Ovary (tissue), 9 donors: ENCODE results near the gene DDX18. TPM values are rescaled to one million over a fixed set of nuclear protein-coding genes. Genes with fewer than 3 reads are reported as not detected.

ENCODE experiments used
- DNase-seq, 5 donors: peaks; one replicate each; pipeline ENCODE4 v3.0.0-alpha.2; 2019 to 2020
- H3K27ac ChIP-seq, 2 donors: fragments of 200-600 bp; one replicate each; pipeline versions ENCODE4 v1.5.1 to v1.8.0; 2019 to 2022
- H3K27me3 ChIP-seq: fragments of 200-600 bp; one replicate; pipeline ENCODE4 v1.8.0; 2022
- H3K36me3 ChIP-seq: fragments of 200-600 bp; sonication (generic); one replicate; pipeline ENCODE4 v1.5.1; 2019
- H3K4me1 ChIP-seq: one replicate; pipeline ENCODE4 v1.8.1; 2013; ENCODE audit warnings: mild to moderate bottlenecking, moderate library complexity; ENCODE audit not compliant: insufficient read depth
- H3K4me3 ChIP-seq: fragments of 200-600 bp; sonication (generic); one replicate; pipeline ENCODE4 v1.5.1; 2017
- H3K9me3 ChIP-seq, 2 donors: fragments of 200-600 bp in 1 of 2; sonication (generic) in 1 of 2; one replicate each; pipeline versions ENCODE4 v1.5.1 to v1.8.1; 2013 to 2019; ENCODE audit warnings: mild to moderate bottlenecking in 1 of 2, moderate library complexity in 1 of 2
- CTCF ChIP-seq, 3 donors: fragments of 450-650 bp in 2 of 3; fragments of 200-600 bp in 1 of 3; IDR thresholded peaks; one replicate each; pipeline versions ENCODE4 v1.5.1 to v1.8.0; 2016 to 2022; ENCODE audit warnings: antibody characterized with exemption in 3 of 3, mild to moderate bottlenecking in 1 of 3
- EP300 ChIP-seq: sonication (generic); formaldehyde crosslinking; IDR thresholded peaks from one replicate; pipeline ENCODE4 v1.6.1; 2017; ENCODE audit warnings: antibody characterized with exemption
- POLR2A ChIP-seq: fragments of 450-650 bp; IDR thresholded peaks from one replicate; pipeline ENCODE4 v1.6.1; 2017; ENCODE audit warnings: antibody characterized with exemption, mild to moderate bottlenecking, moderate library complexity
- WGBS, 3 donors: extraction: QIAGEN DNeasy Blood & Tissue Kit in 1 of 3; methylation state at CpG; one replicate each; pipeline versions ENCODE4 v1.1.5 to v1.1.7; 2013 to 2017; 5-methylcytosine and 5-hydroxymethylcytosine counted together
- intact Hi-C, 4 donors: fragments of 100-400 bp; cut with DNase I; formaldehyde crosslinking; loops; one replicate each; pipeline versions ENCODE4 v1.11.0 to v1.15.1; 2022 to 2023
- polyA plus RNA-seq, 2 donors: library from polyadenylated mRNA; stranded (reverse); fragments of 200-250 nt in 1 of 2; fragments of 350-450 nt in 1 of 2; fragmentation: Illumina TruSeq in 1 of 2; extraction: RNeasy Lipid Tissue Mini Kit (QIAGEN cat#74804) in 1 of 2; gene quantifications; one replicate each; pipeline ENCODE4 v1.2.3, GENCODE V29; 2013 to 2014
- total RNA-seq, 7 donors: library from RNA; depleted of rRNA in 2 of 7; stranded (reverse); fragments of >200 nt in 2 of 7; fragmentation: NEBNext Ultra II Directional in 3 of 7; extraction: Animal tissue kit (Norgen Biotek cat#: 25700) in 3 of 7; gene quantifications; one replicate each; pipeline versions ENCODE4 v1.1.0 to v1.2.4, GENCODE V29; 2016 to 2023
- donor health status: DM: no; HTN: no; CAD: no; lungs with moderate emphysema.
- donor health status: DM: no; HTN: no; CAD: no.
- donor health status: Bipolar disorder and iron deficiency.
- donor health status: DM: yes; HTN: yes; CAD: no.
- donor health status: DM: no; HTN: no; CAD: no.
- donor health status: DM: yes; HTN: yes; CAD: no.

Gene DDX18
- total and polyA plus RNA-seq, 9 donors, result 24.3 to 65.0 (median 48.9) TPM

GRCh38 chr2:117853316-117853715 lies 38.8 kb downstream of the DDX18 start:
- Histone ChIP-seq H3K9me3 (no peaks in the 10 kb centered on the region), H3K4me1 (no peaks in the 10 kb centered on the region), H3K27ac (no peak overlapping the region), H3K4me3 (no peak overlapping the region), H3K36me3 (no peaks in the 10 kb centered on the region), H3K27me3 (no peaks in the 10 kb centered on the region)
- DNase-seq, result no peak
- WGBS, 3 donors, result 66 to 75% (median 71%) methylated on average over 2 of the region's 2 CpGs
- TF ChIP-seq POLR2A (no peak), EP300 (no peak), CTCF (IDR thresholded peaks at IDR 0.05) (no peak)
- intact Hi-C loops, result no loop called here

GRCh38 chr2:117853873-117854272 lies 39.4 kb downstream of the DDX18 start:
- 79 to 84% (median 83%) methylated on average over 8 of the region's 8 CpGs for WGBS, 3 donors
- DNase-seq, result no peak
- no peak for TF ChIP-seq EP300
- TF ChIP-seq POLR2A, result no peak
- H3K27ac ChIP-seq, result no peak overlapping the region
- intact Hi-C loops, result no loop called here
- no peak overlapping the region for H3K4me3 ChIP-seq
- H3K4me1 ChIP-seq, result no peaks in the 10 kb centered on the region
- no peaks in the 10 kb centered on the region for H3K36me3 ChIP-seq
- no peaks in the 10 kb centered on the region for H3K27me3 ChIP-seq
- no peaks in the 10 kb centered on the region for H3K9me3 ChIP-seq

- Histone ChIP-seq H3K27ac (no peak overlapping the region), H3K36me3 (no peaks in the 10 kb centered on the region), H3K4me1 (no peaks in the 10 kb centered on the region), H3K4me3 (no peak overlapping the region), H3K9me3 (no peaks in the 10 kb centered on the region), H3K27me3 (no peaks in the 10 kb centered on the region)
- WGBS, 3 donors, result 74 to 80% (median 80%) methylated on average over 6 of the region's 6 CpGs
- intact Hi-C loops, result no loop called here
- no peak for DNase-seq
- TF ChIP-seq EP300, result no peak
- TF ChIP-seq POLR2A, result no peak
- no peak for TF ChIP-seq CTCF (IDR thresholded peaks at IDR 0.05)
Measured at GRCh38 chr2:117854610-117855009, 40.1 kb downstream of the DDX18 start.

GRCh38 chr2:117855886-117856285 lies 41.4 kb downstream of the DDX18 start:
- no peaks in the 10 kb centered on the region for H3K27me3 ChIP-seq
- no peaks in the 10 kb centered on the region for H3K9me3 ChIP-seq
- intact Hi-C loops, result no loop called here
- 59 to 68% (median 64%) methylated on average over 3 of the region's 3 CpGs for WGBS, 3 donors
- H3K4me1 ChIP-seq, result no peaks in the 10 kb centered on the region
- no peak for DNase-seq
- H3K27ac ChIP-seq, result no peak overlapping the region
- TF ChIP-seq EP300, result no peak
- TF ChIP-seq CTCF (IDR thresholded peaks at IDR 0.05), result no peak
- no peak for TF ChIP-seq POLR2A
- no peaks in the 10 kb centered on the region for H3K36me3 ChIP-seq
- H3K4me3 ChIP-seq, result no peak overlapping the region

- TF ChIP-seq EP300 (no peak), CTCF (IDR thresholded peaks at IDR 0.05) (no peak), POLR2A (no peak)
- WGBS, 3 donors, result 21 to 28% (median 23%) methylated on average over 4 of the region's 4 CpGs
Measured at GRCh38 chr2:117856415-117857210, 42.1 kb downstream of the DDX18 start.

More at GRCh38 chr2:117856415-117857210, 42.1 kb downstream of the DDX18 start:
- Histone ChIP-seq H3K4me3 (no peak overlapping the region), H3K27ac (no peak overlapping the region), H3K4me1 (no peaks in the 10 kb centered on the region), H3K9me3 (no peaks in the 10 kb centered on the region), H3K36me3 (no peaks in the 10 kb centered on the region), H3K27me3 (no peaks in the 10 kb centered on the region)
- DNase-seq, result no peak
- intact Hi-C loops, result no loop called here
